Uterus (tissue), 2 donors: Measurements from ENCODE around the gene FBN1.

ENCODE experiments used
- POLR2A ChIP-seq, 2 donors: fragments of 450-650 bp; IDR thresholded peaks; one replicate each; pipeline ENCODE4 v1.6.1; 2016; ENCODE audit warnings: antibody characterized with exemption in 2 of 2, mild to moderate bottlenecking in 1 of 2, moderate library complexity in 1 of 2
- TF ChIP-seq, protein P1 (sequence below), 4 experiments: fragments of 200-600 bp in 2 of 4; fragments of 450-650 bp in 2 of 4; sonication (generic) in 2 of 4; IDR thresholded peaks; one replicate each; pipeline ENCODE4 v1.5.1; 2016 to 2019; ENCODE audit warnings: antibody characterized with exemption in 4 of 4, mild to moderate bottlenecking in 2 of 4, moderate library complexity in 1 of 4

GRCh38 chr15:48426941-48427340 lies 218.6 kb downstream of the FBN1 start:
- TF ChIP-seq, protein P1, sequence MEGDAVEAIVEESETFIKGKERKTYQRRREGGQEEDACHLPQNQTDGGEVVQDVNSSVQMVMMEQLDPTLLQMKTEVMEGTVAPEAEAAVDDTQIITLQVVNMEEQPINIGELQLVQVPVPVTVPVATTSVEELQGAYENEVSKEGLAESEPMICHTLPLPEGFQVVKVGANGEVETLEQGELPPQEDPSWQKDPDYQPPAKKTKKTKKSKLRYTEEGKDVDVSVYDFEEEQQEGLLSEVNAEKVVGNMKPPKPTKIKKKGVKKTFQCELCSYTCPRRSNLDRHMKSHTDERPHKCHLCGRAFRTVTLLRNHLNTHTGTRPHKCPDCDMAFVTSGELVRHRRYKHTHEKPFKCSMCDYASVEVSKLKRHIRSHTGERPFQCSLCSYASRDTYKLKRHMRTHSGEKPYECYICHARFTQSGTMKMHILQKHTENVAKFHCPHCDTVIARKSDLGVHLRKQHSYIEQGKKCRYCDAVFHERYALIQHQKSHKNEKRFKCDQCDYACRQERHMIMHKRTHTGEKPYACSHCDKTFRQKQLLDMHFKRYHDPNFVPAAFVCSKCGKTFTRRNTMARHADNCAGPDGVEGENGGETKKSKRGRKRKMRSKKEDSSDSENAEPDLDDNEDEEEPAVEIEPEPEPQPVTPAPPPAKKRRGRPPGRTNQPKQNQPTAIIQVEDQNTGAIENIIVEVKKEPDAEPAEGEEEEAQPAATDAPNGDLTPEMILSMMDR (IDR thresholded peaks at IDR 0.05): no peak
- TF ChIP-seq POLR2A (IDR thresholded peaks at IDR 0.05): no peak
